Panc1 (cell line): ENCODE data around the gene RHOU. TPM values are rescaled to one million over a fixed set of nuclear protein-coding genes. Genes with fewer than 3 reads are reported as not detected.

Experiments
- ATAC-seq: fragments of 200-7000 bp; cut with Tn5 transposase; 2 replicates; pipeline ENCODE4 v1.9.1; 2020; ENCODE audit warnings: mild to moderate bottlenecking, moderate library complexity
- BruUV-seq: library from RNA; stranded (reverse); fragments of 400-500 nt; replicated peaks from 2 replicates; lab custom pipeline; 2021; lab: Mats Ljungman, UMichigan
- CTCF ChIA-PET: fragments of 300-600 bp; sonication (Branson Sonifier 250); formaldehyde crosslinking; loops from one replicate; lab custom pipeline; 2022; ENCODE audit warnings: antibody characterized with exemption; lab: Charles Lee
- POLR2A ChIA-PET: fragments of 300-600 bp; sonication (Branson Sonifier 250); formaldehyde crosslinking; loops from one replicate; lab custom pipeline; 2022; ENCODE audit warnings: antibody characterized with exemption; lab: Charles Lee
- DNase-seq: peaks from one replicate; pipeline ENCODE4 v3.0.0-alpha.2; 2010; ENCODE audit warnings: low read depth, low spot score
- H3K27ac ChIP-seq: 2 replicates; pipeline ENCODE4 v1.5.1; 2011; ENCODE audit warnings: mild to moderate bottlenecking, low read length, inconsistent platforms
- H3K27me3 ChIP-seq: fragments of 200-500 bp; sonication (Bioruptor generic); 2 replicates; pipeline ENCODE4 v1.6.0; 2014; ENCODE audit warnings: low read length, inconsistent platforms; ENCODE audit not compliant: control insufficient read depth, insufficient read depth
- H3K36me3 ChIP-seq: fragments of 200-500 bp; sonication (Bioruptor generic); 2 replicates; pipeline ENCODE4 v1.5.1; 2014; ENCODE audit warnings: inconsistent platforms, mild to moderate bottlenecking, low read length, moderate library complexity; ENCODE audit not compliant: control insufficient read depth, insufficient read depth
- H3K4me1 ChIP-seq: 2 replicates; pipeline ENCODE4 v1.5.1; 2011; ENCODE audit warnings: inconsistent platforms, mild to moderate bottlenecking, low read length, moderate library complexity; ENCODE audit not compliant: control insufficient read depth, insufficient read depth
- H3K4me3 ChIP-seq, 2 experiments: 2 replicates each; pipeline ENCODE4 v1.5.1; 2011 to 2012; ENCODE audit warnings: low read depth in 2 of 2, low read length in 2 of 2, mild to moderate bottlenecking in 2 of 2, inconsistent platforms in 1 of 2, moderate library complexity in 1 of 2
- H3K9me3 ChIP-seq: fragments of 200-500 bp; sonication (Bioruptor generic); 2 replicates; pipeline ENCODE4 v1.5.1; 2014; ENCODE audit warnings: low read depth, mild to moderate bottlenecking, inconsistent platforms, low read length, moderate library complexity; ENCODE audit not compliant: control insufficient read depth, insufficient read depth
- CTCF ChIP-seq: fragments of 450-650 bp; IDR thresholded peaks from 2 replicates; pipeline ENCODE4 v1.5.1; 2017; ENCODE audit warnings: mild to moderate bottlenecking
- POLR2AphosphoS5 ChIP-seq: IDR thresholded peaks from 2 replicates; pipeline ENCODE4 v1.6.1; 2012; ENCODE audit warnings: mild to moderate bottlenecking, low read depth, low read length, moderate library complexity
- REST ChIP-seq, 2 experiments: IDR thresholded peaks; 2 replicates each; pipeline ENCODE4 v1.6.1; 2011 to 2012; ENCODE audit warnings: low read depth in 2 of 2, control low read depth in 1 of 2, low read length in 1 of 2, mild to moderate bottlenecking in 1 of 2, moderate library complexity in 1 of 2; ENCODE audit not compliant: insufficient read depth in 1 of 2
- SIN3A ChIP-seq: IDR thresholded peaks from 2 replicates; pipeline ENCODE4 v1.6.1; 2012; ENCODE audit warnings: low read depth, mild to moderate bottlenecking, low read length, moderate library complexity, borderline replicate concordance; ENCODE audit not compliant: insufficient read depth
- TCF7L2 ChIP-seq: IDR thresholded peaks from 2 replicates; pipeline ENCODE4 v1.6.1; 2011; ENCODE audit warnings: mild to moderate bottlenecking, low read depth, low read length, inconsistent platforms
- in situ Hi-C: cut with HindIII; loops from 2 replicates; pipeline ENCODE4 v1.10.0; 2016; ENCODE audit warnings: low sequenced_read_pairs, low pct_unique_long_range_greater_than_20kb
- intact Hi-C: fragments of 100-400 bp; cut with micrococcal nuclease; formaldehyde crosslinking; loops from one replicate; pipeline ENCODE4 v1.10.0; 2022; ENCODE audit not compliant: unreplicated experiment
- total RNA-seq: library from RNA; stranded (reverse); gene quantifications from one replicate; pipeline ENCODE4 v1.2.1, GENCODE V29; 2021; ENCODE audit not compliant: unreplicated experiment

The RHOU gene
- total RNA-seq, 1 experiment from 2014 or later = 9.2 TPM

- peak overlapping the region; percentile 62 to 63 for H3K4me3 ChIP-seq
- DNase-seq = no peak
- no peaks in the 10 kb centered on the region; the same call in 1 of the 2 replicates for H3K36me3 ChIP-seq
- in situ Hi-C loops (no loop called here), intact Hi-C loops (no loop called here)
- ChIA-PET CTCF (interaction anchor here (0.6 to 1.6 kb wide), 3 partner anchors 125 to 491 kb away, joined by 5 to 7 read pairs (median 6); no protein-coding TSS in a partner anchor), POLR2A (interaction anchor here (0.6 to 0.7 kb wide), 3 partner anchors 45 to 942 kb away, joined by 3 to 11 read pairs (median 3); no protein-coding TSS in a partner anchor)
- BruUV-seq = no TSS peak
- ATAC-seq = peak; percentile 62
- TF ChIP-seq CTCF = no peak
- TF ChIP-seq SIN3A = no peak
- no peak for TF ChIP-seq TCF7L2
- TF ChIP-seq REST (IDR thresholded peaks at IDR 0.05; ENCODE audit: insufficient read depth in 1 of 2, low read depth in 2 of 2, low read length in 1 of 2) = no peak
- TF ChIP-seq POLR2AphosphoS5 = no peak
- H3K9me3 ChIP-seq = no peaks in the 10 kb centered on the region
- peaks cover 7% of the 10 kb centered on the region for H3K4me1 ChIP-seq
- H3K27ac ChIP-seq = peak overlapping the region; percentile 56; the same call in 1 of the 2 replicates
- no peaks in the 10 kb centered on the region for H3K27me3 ChIP-seq
Measured at GRCh38 chr1:228735871-228736586, 750 bp downstream of the RHOU start.

- intact Hi-C loops = no loop called here
- no peaks in the 10 kb centered on the region; the same call in 1 of the 2 replicates for H3K36me3 ChIP-seq
- ChIA-PET CTCF (interaction anchor here (0.7 kb wide), 1 partner anchor 745 kb away, joined by 3 read pairs; no protein-coding TSS in a partner anchor), POLR2A (interaction anchor here (0.7 kb wide), 2 partner anchors 518 to 941 kb away, joined by 3 to 11 read pairs; no protein-coding TSS in a partner anchor)
- TF ChIP-seq TCF7L2 (no peak), CTCF (no peak), SIN3A (no peak), REST (IDR thresholded peaks at IDR 0.05; ENCODE audit: insufficient read depth in 1 of 2, low read depth in 2 of 2, low read length in 1 of 2) (no peak), POLR2AphosphoS5 (no peak)
- DNase-seq (no peak), ATAC-seq (no peak)
- H3K27ac ChIP-seq = no peak overlapping the region
- no peaks in the 10 kb centered on the region for H3K9me3 ChIP-seq
- peaks cover 7% of the 10 kb centered on the region for H3K4me1 ChIP-seq
- H3K27me3 ChIP-seq = no peaks in the 10 kb centered on the region
- H3K4me3 ChIP-seq = peak overlapping the region; percentile 62 to 63; a peak in 2 of 4 replicates
- in situ Hi-C loops = no loop called here
- no TSS peak for BruUV-seq
Measured at GRCh38 chr1:228736844-228737445, 1.7 kb downstream of the RHOU start.
